Forelimb muscle (tissue), 1 donor: ENCODE data around the gene TUBGCP5. TPM values are rescaled to one million over a fixed set of nuclear protein-coding genes. Genes with fewer than 3 reads are reported as not detected.

Experiments
- DNase-seq: peaks from one replicate; pipeline ENCODE4 v3.0.0-alpha.2; 2013; ENCODE audit warnings: low read depth
- polyA plus RNA-seq: library from polyadenylated mRNA; unstranded; fragments of 120-200 nt; gene quantifications from one replicate; pipeline ENCODE4 v1.2.1, GENCODE V29; 2013; ENCODE audit not compliant: insufficient read length

The TUBGCP5 gene
- polyA plus RNA-seq, 1 donor = 14.7 TPM

DNA sequence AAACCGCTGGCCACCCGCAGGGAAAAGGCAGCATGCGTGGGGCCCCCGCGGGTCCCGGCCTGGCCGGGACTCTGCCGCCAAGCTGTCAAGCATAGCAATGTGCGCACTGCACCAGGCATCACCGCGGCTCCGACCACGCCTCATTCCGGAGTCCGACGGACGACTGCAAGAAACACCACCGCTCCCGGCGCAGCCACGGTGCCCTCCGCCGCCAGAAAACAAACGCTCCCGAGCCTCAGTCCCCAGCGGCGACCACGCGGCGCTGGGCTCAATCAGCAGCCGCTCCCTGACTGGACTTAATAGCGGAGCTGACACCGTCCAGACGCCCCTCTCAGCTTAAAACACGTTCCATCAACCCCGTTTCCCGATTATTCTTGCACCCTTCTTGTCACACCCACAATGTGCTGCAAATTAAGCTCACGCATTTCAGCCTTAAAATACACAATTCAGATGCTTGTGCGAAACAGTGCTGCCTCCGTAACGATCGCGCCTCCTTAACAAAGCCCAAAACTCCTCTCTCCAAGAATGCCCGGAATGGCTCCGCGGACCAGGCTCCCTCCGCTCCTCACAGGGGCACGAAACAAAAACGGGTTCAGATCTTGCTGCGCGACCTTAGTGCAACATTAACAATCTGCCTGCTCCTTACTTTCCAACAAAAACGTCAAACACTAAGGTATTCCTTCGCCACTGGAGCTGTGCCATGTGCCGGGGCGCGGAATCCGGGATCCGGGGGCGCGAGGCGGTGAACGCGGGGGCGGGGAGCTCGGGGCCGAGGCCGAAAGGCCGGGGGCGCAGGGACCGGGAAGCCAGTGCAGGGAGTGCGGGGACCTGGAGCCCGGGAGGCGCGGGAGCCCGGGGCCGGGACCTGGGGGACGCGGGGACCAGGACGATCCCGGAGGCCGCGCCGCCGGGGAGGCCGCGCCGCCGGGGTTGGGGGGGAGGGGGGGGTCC lies 59.9 kb downstream of the TUBGCP5 start:
- DNase-seq = no peak

DNA sequence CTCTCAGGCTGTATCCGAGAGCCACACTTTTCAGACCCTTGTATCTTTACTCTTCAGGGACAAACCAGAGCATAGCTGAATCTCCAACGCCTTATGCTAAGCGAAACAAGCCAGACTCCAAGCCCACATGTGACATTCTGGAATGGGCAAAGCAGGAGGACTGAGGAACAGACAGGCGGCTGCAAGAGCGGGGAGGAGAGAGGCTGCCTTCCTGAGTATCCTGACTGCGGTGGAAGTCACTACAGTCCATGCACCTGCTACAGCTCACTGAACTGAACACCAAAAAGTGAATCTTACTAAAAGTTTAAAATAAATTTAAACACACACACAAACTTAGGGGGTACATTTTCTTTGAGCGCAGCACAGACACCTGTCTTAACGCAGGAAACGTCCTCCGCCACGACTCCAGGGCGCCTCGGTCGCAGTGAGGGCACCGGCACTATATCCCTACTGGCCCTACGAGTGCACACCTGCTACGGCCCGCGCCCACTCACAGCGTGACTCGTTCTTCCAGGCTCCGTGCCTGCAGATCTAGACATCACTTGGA lies 60.6 kb downstream of the TUBGCP5 start:
- no peak for DNase-seq

DNA sequence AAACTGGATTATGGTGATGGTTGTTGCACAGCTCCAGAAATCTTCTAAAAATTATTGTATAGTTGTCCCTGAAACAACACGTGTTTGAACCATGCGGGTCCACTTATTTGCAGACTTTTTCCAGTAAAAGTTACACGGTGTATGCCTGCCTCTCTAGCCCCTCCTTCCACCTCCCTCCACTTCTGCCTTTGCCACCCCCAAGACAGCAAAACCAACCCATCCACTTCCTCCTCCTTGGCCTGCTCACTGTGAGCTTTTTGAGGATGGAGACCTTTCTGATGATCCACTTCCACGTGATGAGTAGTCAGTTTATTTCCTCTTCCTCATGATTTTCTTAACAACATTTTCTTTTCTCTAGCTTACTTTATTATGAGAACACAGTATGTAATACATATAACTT lies 64.6 kb downstream of the TUBGCP5 start:
- no peak for DNase-seq

DNA sequence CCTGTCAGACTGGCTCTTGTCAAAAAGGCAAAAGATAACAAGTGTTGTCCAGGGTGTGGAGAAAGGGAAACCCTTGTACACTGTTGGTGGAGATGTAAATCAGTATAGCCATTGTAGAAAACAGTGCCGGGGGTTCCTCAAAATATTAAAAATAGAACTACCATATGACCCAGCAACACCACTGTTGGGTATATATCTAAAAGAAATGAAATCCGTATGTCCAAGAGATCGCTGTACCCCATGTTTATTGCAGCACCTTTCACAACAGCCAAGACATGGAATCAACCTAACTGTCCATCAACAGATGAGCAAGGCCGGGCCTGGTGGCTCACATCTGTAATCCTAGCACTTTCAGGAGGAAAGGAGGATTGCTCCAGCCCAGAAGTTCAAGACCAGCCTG lies 65.4 kb downstream of the TUBGCP5 start:
- DNase-seq = no peak

DNA sequence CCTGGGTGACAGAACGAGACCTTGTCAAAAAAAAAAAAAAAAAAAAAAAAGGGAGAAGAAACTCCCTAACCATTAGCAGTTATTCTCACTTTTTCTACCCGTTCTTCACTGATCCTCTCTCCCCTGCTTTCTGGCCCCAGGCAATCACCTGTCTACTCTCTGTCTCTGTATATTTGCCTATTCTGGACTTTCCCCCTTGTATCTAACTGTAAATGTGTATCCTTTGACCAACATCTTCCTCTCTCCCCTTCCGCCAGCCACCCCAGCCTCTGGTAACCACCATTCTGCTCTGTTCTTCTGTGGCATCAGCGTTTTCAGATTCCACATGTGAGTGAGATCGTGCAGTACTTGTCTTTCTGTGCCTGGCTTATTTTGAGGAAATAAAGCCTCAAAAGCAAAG lies 66.1 kb downstream of the TUBGCP5 start:
- no peak for DNase-seq

DNA sequence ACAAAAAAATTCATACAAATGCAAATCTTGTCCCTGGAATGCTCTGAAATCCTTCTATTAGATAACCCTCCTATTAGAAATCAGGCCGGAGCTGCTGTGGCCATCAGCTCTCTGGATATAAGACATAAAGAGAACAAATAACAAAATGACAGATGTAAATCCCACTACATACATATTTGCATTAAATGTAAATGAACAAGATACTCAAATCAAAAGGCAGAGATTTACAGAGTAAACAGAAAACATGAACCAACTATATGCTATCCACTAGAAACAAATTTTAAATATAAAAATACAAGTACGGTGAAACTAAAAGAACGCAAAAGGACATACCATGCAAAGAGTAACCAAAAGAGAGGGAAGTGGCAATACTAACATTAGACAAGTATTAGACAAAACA lies 69.9 kb downstream of the TUBGCP5 start:
- DNase-seq = no peak

DNA sequence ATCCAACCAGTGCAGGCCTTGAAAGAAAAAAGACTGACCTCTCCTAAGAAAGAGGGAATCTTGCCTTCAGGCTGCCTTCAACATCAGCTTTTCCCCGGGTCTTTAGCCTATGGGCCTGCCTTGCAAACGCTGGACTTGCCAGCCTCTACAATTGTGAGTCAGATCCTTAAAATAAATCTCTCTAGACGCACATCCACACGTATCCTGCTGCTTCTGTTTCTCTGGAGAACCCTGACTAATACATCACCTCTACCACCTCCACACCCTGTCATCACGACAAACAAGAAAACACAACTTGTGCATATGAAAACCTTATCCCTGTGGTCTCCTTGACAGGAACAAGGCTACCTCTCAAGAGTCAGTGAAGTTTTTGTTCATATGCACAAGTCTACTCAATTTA lies 71.0 kb downstream of the TUBGCP5 start:
- no peak for DNase-seq

DNA sequence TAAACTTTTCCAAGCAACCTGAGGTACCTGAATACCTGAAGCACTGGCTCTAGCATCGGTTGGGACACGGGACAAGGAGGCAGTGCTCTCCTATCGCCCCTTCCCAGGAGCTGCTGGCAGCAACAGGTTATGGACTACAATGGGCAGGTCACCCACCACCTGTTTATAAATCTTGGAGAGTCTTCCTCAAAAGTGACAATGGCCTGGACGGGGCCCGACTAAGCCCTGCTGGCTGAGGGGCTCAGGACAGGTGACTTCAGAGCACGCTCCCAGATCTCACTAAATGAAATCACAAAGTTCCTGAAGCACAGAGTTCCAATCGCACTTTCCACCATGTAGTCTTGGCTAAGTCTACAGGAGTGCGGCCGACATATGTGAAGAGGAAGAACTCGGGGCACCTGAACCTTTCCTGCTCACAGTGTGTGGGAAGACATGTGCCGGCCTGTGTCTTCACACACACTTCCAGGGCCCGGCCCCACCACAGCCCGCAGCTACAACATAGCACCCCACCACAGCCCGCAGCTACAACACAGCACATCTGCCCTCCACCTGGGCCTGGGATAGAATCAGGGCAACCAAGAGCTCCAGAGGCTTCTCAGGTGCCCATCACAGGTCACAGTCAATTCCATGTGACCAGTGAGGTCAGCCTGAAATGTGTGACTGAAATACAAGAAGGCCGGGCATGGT lies 72.1 kb downstream of the TUBGCP5 start:
- no peak for DNase-seq

DNA sequence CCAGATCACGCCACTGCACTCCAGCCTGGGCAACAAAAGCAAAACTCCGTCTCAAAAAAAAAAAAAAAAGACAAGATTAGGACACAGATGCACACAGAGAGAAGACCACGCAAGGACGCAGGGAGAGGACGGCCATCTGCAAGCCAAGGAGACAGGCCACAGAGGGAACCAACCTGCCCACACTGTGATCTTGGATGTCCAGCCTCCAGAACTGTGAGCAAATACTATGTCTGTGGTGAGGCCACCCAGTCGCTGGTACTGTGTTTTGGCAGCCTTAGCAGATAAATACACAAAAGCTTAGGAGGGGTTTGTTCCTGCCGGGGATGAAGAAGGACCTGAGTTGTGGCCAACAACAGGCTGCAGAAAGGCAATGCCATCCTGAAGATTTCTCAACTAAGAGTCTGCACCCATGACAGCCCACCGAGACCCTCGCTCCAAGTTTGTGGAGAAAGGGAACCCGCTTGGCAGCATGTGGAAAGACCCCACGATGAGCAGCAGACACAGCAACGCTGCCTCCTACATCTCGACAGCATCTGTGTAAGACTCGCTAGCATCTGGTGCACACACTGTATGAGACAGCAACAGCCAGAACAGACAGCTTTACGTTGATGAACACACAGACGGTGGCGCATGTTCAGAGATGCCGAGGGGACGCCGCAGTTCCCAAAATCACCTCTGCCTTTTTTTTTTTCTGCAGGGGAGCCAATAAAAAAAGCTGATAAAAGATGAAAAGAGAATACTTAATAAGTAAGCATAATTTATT lies 72.9 kb downstream of the TUBGCP5 start:
- no peak for DNase-seq

DNA sequence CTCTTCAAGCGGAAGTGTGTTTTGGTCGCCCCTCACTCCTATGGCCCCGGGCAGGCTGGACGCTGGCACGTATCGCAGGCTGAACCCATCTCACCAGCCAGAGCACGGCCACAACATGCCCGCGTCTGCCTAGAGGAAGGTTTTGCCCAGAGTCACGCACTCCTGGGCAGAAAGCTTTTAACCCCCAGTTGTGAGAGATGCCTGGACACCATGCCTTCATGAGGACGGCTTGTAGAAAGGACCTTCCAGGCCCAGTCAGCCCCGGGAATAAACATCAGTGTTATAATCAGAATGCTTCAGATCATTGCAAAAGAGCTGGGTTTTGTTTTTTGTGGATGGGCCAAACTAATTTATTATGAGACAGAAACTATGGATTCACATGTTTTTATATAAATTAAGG lies 75.7 kb downstream of the TUBGCP5 start:
- no peak for DNase-seq

DNA sequence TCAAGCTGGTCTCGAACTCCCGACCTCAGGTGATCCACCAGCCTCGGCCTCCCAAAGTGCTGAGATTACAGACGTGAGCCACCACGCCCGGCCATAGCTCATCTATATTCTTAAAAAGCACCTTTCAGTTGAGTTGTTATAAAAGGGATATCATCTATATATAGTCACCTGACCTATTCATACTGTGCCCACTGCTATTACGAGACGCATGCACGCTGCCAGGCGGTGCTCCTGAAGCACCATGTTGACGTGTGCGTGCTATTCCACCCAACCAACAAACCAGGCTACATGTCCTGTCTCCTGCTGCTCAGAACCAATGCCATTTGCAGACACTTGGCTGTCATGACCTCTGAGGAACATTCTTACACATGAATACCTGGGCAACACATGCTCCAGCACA lies 76.8 kb downstream of the TUBGCP5 start:
- DNase-seq = no peak

DNA sequence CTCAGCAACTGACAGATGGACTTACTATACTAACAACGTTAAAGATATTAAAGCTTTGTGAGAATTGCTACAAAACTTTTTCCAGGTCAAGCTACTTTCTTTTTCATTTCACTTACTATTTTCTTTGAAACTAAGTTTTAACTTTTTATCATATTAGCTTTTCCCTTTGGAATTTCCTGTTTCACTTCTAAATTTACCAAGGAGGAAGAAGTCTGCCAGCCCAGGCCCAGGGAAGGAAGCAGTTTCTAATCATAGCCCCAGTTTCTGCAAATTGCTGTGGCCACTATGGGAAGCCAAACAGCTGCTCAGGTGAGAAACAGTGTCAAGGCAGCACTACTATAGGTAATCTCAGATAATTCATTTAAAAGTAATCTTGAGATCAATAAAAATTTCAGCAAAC lies 77.6 kb downstream of the TUBGCP5 start:
- no peak for DNase-seq

DNA sequence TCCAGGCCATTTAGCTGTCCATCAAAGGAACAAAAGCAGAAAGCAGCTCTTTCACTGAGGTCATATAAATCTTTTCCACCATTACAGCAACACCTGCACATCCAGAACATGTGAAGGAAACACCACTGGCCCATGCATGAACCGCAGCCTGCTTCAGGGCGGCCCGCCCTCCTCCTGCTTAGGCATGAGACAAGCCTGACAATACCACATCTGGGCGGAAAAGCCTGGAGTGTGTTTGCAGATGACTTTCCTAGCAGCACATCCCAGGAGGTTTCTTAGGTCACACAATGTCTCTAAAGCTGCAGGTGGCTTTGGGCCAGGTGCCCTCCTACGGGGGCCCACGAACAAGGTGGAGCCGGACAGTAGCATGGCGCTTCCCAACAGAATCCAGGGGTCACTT lies 78.8 kb downstream of the TUBGCP5 start:
- no peak for DNase-seq

DNA sequence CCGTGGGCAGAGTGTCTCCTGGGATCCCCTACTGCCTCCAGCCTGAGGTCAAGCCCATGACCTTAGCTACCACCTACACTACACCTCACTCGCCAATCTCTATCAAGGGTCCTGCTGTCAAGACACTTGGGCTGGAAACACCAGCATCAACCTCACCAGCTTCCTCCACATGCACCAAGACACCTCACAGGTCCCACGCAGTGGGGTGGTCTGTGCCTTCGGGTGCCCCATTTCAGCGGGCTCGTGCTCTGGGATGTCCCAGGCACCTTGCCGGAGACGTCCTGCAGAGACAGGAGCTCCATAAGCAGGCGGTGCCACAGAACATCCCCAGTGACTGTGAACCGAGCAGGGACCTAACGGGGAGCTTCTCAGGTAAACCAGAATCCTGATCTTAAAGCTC lies 79.2 kb downstream of the TUBGCP5 start:
- no peak for DNase-seq

DNA sequence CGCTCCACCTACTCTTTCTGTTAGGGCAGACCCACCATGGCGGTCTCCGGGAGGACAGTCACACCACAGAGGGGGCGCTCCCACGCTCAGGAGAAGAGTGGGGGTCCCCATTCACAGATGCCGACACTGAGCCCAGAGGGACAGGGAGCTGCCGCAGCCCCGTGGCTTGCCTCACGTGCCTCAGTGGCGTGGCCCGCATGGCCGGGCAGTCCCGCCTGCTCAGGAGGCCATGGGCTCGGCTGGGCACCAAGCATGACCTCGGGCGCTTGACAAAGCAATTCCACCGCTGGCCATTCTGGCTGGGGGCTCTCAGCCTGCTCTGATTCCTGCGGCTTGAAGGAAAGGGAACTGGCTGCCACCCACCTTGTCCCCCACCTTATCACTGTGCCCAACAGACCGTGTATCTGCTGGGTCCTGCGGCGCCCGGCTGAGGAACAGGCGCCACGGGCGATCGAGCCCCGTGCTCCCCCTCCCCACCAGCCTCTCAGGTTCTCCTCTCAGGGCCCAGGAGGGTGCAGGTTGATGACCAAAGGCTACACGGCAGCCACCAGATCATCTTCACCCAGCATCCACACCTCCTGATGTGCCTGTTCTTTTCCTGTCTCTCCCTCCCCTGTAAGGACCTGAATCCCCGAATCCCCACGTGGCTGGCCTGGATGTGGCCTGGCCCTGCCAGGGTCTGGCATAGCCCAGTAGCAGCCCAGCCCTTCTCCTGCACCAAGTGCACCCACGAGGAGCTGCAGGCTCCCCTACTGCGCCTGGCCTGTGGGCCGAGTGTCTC lies 79.9 kb downstream of the TUBGCP5 start:
- no peak for DNase-seq

DNA sequence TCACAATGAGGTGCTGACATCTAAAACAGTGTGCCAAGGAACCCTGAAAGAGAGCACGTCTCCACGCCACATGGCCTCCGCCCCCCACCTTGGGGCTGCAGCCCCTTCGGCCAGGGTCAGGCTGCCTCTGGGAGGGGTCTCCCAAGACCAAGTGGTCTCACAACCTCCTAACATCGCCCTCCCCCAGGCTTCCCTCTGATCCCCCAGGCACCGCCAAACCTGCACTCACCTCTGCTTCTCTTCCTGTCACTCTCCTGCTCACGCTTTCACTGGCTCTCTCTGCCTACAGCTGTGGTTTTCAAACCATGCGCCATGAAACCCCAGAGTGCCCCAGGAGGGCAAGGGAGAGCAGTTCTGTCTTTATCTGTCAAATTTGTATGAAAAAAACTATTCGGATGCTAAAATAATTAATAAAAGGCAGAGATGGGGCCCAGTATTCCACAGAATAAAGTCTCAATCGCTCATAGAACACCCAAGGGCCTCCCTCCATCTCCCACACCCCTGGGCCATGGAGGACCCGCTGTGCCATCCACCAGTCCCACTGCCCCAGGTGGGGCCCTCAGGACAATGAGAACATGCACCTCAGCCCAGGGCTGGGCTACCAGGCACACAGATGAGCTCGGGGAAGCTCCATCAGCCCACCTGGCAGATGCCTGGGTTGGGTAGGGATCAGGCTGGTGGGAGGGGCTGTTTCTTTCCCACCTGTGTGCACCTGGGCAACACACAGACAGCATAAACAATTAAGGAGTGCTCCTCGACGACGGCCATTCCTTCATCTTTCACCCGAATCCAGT lies 80.7 kb downstream of the TUBGCP5 start:
- DNase-seq = no peak

DNA sequence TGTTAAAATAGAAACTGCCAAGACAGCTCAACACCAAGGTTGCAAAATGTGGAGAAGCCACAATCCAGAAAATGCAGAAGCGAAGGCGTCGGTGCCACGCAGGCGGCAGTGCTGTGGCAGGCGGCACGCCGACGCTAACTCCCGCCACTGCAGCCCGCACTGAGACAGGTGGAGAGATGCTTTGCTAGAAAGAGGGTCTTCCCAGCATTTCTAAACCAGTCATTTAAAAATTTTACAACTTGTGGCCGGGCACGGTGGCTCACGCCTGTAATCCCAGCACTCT lies 82.5 kb downstream of the TUBGCP5 start:
- no peak for DNase-seq

DNA sequence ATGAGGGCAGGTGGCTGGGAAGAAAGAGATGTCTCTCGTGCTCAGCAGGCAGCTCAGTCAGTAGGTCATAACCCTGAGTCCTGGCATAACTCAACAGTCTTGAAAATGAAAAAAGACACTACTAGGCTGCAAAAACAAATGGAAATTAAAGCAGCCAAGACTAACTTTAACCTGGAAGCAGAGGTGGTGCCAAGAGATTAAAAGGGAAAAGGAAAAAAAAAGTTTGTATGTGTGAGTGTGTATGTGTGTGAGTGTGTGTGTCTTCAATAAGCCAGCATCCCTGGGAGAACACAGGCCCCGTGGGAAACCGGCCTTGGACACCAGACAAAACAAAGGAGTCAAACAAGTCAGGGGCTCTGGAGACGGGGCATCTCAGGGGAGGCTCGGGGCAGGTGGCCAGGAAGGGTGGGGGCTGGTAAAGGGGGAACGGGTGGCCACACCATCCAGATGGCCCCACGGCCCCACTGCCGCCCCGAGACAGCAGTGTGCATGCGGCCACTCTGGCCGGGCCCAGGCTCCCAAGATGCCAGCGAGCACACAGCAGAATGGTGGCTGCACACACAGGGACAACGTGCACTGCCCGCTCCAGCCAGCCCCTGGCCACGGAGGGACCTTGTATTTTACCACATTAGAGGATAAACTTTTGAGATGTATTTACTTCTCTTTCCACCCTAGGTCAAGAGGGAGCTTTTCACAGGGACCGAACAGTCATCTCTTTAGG lies 83.0 kb downstream of the TUBGCP5 start:
- no peak for DNase-seq

DNA sequence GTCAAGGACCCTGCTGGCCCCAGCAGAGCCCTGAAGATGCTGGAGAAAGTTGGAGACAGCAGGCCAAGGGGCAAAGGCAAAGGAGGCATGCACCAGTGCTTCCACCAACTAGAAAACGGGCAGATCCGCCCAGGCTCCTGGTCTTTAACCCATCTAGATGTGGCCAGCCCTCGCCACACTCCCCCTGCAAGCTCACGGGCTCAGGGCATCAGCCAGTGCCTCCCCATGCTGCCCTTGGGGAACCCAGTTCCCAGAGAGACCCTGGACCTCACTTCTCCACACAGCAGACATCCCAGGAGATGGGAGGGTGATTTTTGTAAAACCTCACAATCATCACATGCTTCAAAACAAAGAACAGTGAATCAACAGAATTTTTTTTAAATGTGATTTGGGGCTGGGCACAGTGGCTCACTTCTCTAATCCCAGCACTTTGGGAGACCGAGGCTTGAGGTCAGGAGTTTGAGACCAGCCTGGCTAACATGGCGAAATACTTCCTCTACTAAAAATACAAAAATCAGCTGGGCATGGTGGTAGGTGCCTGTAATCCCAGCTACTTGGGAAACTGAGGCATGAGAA lies 83.7 kb downstream of the TUBGCP5 start:
- DNase-seq = no peak
